ENCODE results near the gene CHST11. TPM values are rescaled to one million over a fixed set of nuclear protein-coding genes. Genes with fewer than 3 reads are reported as not detected.

Gene CHST11
- total and polyA plus RNA-seq, 9 of the 15 experiments (the other 6 are each of a cell fraction or from before 2014, with no cell fraction given) = 2.3 to 38.7 (median 15.0) TPM

DNA sequence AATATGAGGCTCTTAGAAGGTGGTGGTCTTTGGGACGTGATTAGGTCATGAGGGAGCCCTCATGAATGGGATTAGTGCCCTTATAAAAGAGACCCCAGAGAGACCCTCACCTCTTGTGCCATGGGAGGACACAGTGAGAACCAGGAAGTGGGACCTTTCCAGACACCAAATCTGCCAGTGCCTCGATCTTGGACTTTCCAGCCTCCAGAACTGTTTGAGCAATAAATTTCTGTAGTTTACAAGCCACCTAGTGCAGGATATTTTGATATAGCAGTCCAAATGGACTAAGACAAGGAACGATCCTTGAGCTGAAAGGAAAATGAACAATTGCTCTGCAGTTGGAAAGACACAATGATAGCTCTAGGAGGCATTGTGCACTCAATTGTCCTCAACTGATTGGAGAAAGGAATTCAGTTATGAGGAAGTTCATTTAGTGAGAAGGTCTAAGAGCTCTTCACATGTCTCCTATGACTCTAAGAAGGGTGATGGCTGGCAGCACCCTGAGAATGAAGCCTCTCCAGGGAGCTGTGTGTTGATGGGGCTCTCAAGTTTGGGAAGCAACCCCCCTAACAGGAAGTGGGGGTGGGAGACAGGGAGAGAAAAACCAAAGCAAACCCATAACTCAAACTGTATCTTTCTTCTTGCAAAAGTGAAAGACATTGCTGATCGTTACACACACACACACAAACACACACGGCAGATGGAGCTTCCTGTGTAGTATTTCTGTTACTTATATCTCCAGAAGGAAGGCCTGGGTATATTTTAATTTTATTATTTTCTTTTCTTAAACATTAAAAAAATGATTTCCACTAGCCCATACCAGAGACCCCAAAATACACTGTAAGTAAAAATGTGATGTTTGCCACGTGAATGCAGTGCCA, 21.0 kb downstream of the CHST11 start (continued):
- TF ChIP-seq, protein P1, sequence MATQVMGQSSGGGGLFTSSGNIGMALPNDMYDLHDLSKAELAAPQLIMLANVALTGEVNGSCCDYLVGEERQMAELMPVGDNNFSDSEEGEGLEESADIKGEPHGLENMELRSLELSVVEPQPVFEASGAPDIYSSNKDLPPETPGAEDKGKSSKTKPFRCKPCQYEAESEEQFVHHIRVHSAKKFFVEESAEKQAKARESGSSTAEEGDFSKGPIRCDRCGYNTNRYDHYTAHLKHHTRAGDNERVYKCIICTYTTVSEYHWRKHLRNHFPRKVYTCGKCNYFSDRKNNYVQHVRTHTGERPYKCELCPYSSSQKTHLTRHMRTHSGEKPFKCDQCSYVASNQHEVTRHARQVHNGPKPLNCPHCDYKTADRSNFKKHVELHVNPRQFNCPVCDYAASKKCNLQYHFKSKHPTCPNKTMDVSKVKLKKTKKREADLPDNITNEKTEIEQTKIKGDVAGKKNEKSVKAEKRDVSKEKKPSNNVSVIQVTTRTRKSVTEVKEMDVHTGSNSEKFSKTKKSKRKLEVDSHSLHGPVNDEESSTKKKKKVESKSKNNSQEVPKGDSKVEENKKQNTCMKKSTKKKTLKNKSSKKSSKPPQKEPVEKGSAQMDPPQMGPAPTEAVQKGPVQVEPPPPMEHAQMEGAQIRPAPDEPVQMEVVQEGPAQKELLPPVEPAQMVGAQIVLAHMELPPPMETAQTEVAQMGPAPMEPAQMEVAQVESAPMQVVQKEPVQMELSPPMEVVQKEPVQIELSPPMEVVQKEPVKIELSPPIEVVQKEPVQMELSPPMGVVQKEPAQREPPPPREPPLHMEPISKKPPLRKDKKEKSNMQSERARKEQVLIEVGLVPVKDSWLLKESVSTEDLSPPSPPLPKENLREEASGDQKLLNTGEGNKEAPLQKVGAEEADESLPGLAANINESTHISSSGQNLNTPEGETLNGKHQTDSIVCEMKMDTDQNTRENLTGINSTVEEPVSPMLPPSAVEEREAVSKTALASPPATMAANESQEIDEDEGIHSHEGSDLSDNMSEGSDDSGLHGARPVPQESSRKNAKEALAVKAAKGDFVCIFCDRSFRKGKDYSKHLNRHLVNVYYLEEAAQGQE (IDR thresholded peaks at IDR 0.05; ENCODE audit: borderline replicate concordance) = peak; percentile 26; the same call in 1 of the 2 replicates
- TF ChIP-seq, protein P1 (CRISPR knock-in tag; IDR thresholded peaks at IDR 0.05; ENCODE audit: low read depth) = no peak
- TF ChIP-seq ZSCAN29 (IDR thresholded peaks at IDR 0.05) = no peak
- TF ChIP-seq ZNF57 (CRISPR knock-in tag; IDR thresholded peaks at IDR 0.05) = peak; percentile 59; the same call in 1 of the 2 replicates
- TF ChIP-seq, protein P2, sequence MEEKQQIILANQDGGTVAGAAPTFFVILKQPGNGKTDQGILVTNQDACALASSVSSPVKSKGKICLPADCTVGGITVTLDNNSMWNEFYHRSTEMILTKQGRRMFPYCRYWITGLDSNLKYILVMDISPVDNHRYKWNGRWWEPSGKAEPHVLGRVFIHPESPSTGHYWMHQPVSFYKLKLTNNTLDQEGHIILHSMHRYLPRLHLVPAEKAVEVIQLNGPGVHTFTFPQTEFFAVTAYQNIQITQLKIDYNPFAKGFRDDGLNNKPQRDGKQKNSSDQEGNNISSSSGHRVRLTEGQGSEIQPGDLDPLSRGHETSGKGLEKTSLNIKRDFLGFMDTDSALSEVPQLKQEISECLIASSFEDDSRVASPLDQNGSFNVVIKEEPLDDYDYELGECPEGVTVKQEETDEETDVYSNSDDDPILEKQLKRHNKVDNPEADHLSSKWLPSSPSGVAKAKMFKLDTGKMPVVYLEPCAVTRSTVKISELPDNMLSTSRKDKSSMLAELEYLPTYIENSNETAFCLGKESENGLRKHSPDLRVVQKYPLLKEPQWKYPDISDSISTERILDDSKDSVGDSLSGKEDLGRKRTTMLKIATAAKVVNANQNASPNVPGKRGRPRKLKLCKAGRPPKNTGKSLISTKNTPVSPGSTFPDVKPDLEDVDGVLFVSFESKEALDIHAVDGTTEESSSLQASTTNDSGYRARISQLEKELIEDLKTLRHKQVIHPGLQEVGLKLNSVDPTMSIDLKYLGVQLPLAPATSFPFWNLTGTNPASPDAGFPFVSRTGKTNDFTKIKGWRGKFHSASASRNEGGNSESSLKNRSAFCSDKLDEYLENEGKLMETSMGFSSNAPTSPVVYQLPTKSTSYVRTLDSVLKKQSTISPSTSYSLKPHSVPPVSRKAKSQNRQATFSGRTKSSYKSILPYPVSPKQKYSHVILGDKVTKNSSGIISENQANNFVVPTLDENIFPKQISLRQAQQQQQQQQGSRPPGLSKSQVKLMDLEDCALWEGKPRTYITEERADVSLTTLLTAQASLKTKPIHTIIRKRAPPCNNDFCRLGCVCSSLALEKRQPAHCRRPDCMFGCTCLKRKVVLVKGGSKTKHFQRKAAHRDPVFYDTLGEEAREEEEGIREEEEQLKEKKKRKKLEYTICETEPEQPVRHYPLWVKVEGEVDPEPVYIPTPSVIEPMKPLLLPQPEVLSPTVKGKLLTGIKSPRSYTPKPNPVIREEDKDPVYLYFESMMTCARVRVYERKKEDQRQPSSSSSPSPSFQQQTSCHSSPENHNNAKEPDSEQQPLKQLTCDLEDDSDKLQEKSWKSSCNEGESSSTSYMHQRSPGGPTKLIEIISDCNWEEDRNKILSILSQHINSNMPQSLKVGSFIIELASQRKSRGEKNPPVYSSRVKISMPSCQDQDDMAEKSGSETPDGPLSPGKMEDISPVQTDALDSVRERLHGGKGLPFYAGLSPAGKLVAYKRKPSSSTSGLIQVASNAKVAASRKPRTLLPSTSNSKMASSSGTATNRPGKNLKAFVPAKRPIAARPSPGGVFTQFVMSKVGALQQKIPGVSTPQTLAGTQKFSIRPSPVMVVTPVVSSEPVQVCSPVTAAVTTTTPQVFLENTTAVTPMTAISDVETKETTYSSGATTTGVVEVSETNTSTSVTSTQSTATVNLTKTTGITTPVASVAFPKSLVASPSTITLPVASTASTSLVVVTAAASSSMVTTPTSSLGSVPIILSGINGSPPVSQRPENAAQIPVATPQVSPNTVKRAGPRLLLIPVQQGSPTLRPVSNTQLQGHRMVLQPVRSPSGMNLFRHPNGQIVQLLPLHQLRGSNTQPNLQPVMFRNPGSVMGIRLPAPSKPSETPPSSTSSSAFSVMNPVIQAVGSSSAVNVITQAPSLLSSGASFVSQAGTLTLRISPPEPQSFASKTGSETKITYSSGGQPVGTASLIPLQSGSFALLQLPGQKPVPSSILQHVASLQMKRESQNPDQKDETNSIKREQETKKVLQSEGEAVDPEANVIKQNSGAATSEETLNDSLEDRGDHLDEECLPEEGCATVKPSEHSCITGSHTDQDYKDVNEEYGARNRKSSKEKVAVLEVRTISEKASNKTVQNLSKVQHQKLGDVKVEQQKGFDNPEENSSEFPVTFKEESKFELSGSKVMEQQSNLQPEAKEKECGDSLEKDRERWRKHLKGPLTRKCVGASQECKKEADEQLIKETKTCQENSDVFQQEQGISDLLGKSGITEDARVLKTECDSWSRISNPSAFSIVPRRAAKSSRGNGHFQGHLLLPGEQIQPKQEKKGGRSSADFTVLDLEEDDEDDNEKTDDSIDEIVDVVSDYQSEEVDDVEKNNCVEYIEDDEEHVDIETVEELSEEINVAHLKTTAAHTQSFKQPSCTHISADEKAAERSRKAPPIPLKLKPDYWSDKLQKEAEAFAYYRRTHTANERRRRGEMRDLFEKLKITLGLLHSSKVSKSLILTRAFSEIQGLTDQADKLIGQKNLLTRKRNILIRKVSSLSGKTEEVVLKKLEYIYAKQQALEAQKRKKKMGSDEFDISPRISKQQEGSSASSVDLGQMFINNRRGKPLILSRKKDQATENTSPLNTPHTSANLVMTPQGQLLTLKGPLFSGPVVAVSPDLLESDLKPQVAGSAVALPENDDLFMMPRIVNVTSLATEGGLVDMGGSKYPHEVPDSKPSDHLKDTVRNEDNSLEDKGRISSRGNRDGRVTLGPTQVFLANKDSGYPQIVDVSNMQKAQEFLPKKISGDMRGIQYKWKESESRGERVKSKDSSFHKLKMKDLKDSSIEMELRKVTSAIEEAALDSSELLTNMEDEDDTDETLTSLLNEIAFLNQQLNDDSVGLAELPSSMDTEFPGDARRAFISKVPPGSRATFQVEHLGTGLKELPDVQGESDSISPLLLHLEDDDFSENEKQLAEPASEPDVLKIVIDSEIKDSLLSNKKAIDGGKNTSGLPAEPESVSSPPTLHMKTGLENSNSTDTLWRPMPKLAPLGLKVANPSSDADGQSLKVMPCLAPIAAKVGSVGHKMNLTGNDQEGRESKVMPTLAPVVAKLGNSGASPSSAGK (IDR thresholded peaks at IDR 0.05) = 0 out of 2 replicates have a peak, but pooled peaks have one; percentile 17
- TF ChIP-seq NR4A1 (CRISPR knock-in tag; IDR thresholded peaks at IDR 0.05) = no peak
- TF ChIP-seq NR4A1 (tag; IDR thresholded peaks at IDR 0.05) = 0 out of 2 replicates have a peak, but pooled peaks have one; percentile 30
